PC-9 (cell line): ENCODE measurements around the gene WDR5. TPM values are rescaled to one million over a fixed set of nuclear protein-coding genes. Genes with fewer than 3 reads are reported as not detected.

Experiments
- total RNA-seq: library from RNA; stranded (reverse); gene quantifications from 2 replicates; pipeline ENCODE4 v1.2.3, GENCODE V29; 2021

Gene WDR5
- total RNA-seq, 1 experiment from 2014 or later = 53.4 TPM

Other genes starting within 250 kb of the WDR5 start
- gene VAV2, start 143.8 kb upstream of the WDR5 start, total RNA-seq = 36.0 and 36.5 TPM in 2 replicates
- 23.7 and 26.2 TPM in 2 replicates for gene BRD3OS, start 110.6 kb upstream of the WDR5 start, total RNA-seq
- gene BRD3, start 68.1 kb upstream of the WDR5 start, total RNA-seq = 47.3 and 64.0 TPM in 2 replicates
- 27.2 and 64.7 TPM in 2 replicates for gene RNU6ATAC, start 28.5 kb downstream of the WDR5 start, total RNA-seq
- gene RXRA, start 190.4 kb downstream of the WDR5 start, total RNA-seq = 116 and 146 TPM in 2 replicates